ENCODE results near the gene SYNM.
"Not testable (repeated sequence)": the region's sequence is repeated elsewhere in the genome, so short reads cannot be mapped to it uniquely, and the experiment has no call there.

SYNM gene

DNA sequence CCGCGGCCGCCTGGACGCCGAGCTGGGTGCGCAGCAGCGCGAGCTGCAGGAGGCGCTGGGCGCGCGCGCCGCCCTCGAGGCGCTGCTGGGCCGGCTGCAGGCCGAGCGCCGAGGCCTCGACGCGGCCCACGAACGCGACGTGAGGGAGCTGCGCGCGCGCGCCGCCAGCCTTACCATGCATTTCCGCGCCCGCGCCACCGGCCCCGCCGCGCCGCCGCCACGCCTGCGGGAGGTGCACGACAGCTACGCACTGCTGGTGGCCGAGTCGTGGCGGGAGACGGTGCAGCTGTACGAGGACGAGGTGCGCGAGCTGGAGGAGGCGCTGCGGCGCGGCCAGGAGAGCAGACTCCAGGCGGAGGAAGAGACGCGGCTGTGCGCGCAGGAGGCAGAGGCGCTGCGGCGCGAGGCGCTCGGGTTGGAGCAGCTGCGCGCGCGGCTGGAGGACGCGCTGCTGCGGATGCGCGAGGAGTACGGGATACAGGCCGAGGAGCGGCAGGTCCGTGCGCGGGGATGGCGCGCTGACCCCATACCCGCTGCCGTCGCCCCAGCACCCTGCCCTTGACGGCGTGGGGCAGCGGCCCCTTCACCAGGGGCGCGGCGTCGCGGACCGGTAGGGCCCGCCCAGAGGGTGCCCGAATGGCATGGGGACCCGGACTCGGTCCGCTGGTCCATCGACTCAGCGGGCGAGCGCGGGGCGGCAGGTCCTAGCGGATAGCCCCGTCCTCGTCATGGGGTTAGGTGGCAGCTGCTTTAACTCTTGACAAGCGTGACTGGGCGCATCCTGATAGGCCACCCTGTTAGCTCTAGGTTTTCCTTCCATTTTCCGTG is 848 bp downstream of the SYNM start:
- peak; percentile 24 for DNase-seq (ENCODE audit: low spot score)

DNA sequence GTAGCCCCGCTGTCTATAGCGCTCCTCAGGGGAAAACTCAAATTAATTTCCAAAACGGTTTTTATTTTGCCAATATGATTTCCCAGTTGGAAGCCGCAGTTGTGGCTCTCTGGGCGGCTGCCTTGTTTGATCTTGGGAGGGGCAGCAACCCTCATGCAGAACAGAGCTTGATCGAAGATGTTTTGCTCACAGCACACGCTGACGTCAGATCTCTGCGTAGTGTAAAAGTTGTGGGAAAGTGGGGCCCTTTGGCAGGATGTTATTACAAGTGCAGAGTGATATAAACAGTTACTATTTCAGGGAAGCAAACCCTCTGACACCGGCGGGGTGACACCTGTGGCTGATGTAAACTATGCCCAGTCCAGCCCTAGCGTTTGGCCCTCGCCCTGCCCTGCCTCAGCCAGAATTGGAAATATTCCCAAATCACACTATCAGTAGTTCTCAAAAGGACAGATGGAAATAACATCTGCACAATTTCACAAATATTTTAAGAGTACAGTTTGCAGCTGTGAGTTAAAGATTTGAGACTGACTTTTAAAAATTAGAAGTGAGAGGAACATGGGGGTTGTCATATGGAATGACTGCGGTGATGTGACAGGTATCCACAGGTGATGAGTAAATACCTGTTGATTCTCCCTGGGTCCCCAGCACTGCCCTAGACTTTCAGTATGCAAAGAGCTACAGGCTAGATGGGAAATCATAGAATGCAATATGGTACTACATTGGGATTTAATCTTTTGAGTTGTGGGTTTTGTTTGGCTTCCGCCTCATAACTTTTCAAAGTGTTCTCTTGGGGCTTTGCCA is 1.7 kb downstream of the SYNM start:
- DNase-seq (ENCODE audit: low spot score), result no peak

DNA sequence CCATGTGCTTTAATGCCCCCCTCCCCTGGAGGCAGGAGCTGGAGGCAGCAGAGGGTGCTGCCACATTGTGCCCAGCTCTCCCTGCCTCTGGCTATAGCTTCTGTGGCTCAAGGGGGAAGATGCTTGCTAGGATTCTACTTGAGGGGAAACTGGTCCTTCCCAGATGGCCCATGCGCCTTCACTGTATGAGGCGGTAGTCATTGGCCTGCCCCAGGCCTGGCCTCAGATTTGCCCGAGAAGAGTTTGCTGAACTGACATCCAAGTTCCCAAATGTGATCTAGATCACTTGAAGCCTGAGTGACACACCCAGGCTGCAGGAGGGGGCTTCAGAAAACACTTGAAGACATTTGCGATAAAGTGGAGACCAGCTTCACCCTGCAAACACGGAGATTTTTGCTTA is 4.1 kb downstream of the SYNM start:
- DNase-seq (ENCODE audit: low spot score), result no peak

DNA sequence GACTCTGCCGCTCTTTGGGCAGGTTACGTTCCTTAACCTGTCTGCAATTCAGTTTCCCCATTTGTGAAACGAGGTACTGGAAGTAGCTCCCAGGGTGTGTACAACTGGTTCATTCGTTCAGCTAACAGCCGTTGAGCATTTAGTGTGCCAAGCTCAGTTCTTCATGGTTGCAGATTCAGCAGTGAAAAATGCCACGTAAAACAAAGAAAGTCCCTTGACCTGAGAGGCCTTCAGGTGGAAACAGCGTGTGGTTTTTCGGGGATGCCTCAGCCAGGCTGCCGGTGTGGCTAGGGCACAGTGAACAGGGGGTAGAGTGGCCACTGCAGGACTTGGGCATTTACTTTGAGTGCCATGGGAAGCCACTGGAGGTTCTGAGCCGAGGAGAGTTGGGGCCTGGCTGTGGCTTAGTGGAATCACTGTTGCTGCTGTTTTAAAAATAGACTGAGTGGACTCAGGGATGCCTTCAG is 4.7 kb downstream of the SYNM start:
- no peak for DNase-seq (ENCODE audit: low spot score)

DNA sequence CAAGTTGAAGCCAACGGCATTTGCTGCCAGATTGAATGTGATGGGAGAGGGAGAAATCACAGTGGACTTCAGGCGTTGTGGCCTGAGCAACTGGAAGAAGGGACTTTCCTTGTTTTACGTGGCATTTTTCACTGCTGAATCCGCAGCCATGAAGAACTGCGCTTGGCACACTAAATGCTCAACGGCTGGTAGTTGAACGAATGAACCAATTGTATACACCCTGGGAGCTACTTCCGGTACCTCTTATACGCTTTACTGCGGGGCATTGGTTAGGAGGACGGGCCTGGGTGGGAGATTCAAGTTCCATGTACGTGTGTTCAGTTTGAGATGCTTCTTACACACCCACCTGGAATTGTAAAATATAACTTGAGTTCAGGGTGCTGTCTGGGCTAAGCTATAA is 5.2 kb downstream of the SYNM start:
- no peak for DNase-seq (ENCODE audit: low spot score)

DNA sequence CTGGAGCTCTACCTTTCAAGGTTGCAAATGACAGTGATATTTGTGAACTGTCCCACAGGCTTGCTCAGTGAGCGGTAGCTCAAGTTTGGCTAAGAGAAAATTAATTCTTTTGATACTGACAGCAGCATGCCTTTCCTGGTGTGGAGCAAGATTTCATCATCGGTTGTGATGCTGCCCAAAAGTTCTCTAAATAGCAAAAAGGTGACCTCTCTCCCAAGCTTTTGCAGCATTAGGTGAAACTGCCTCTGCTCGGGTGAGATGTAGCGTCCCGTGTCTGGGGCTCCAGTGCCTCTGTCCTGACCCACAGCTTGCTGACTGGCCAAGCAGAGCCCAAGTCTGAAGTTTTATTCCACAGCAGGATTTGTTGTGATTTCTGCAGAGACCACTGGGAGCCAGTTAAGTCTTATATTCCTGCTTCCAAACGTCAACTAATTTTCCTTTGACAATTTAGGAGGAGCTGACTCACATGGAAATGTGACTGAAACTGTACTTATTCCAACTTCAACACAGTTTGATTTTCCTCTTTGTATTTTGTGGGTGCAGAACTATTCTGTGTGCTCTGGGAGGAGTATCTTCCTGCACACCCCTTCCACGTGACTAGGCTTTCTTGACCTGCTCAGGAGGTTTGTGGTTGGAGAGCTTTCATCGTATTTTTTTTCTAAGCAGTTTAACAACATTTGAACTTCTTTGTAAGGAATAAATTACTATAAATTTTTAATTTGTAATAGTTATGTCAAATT is 5.9 kb downstream of the SYNM start:
- no peak for DNase-seq (ENCODE audit: low spot score)

DNA sequence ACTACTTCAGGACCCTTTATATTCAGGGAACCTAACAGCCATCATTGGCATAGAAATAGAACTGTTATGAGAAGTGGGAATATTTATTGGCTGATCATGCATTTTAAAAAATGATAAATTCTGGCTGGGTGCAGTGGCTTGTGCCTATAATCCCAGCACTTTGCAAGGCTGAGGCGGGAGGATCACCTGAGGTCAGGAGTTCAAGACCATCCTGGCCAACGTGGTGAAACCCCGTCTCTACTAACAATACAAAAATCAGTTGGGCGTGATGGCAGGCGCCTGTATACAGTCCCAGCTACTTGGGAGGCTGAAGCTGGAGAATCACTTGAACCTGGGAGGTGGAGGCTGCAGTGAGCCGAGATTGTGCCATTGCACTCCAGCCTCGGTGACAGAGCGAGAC is 6.8 kb downstream of the SYNM start:
- DNase-seq (ENCODE audit: low spot score), result not testable (repeated sequence)

DNA sequence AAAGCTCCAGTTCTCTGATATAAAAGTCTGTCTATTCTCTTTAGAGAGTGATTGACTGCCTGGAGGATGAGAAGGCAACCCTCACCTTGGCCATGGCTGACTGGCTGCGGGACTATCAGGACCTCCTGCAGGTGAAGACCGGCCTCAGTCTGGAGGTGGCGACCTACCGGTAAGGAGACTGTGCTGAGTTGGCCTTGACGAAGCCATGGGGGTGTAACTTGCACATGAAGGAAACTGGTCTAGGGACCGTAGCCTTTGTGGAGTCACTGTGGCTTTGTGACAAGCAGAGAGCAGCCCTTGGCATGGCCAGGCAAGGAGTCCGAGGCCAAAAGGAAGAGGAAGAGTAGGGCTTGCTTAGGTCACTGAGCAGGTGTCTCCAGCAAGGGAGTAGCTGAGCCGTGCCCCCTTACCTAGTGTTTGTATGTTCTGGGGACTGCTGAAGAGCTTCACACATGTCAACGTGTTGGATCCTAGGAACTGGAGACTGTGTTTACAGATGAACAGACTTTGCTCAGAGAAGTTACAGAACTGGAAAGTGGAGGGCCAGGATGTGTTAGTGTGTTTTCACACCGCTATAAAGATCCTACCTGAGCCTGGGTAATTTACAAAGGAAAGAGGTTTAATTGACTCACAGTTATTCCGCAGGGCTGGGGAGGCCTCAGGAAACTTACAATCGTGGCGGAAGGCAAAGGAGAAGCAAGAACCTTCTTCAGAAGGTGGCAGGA is 8.8 kb downstream of the SYNM start:
- no peak for DNase-seq (ENCODE audit: low spot score)

DNA sequence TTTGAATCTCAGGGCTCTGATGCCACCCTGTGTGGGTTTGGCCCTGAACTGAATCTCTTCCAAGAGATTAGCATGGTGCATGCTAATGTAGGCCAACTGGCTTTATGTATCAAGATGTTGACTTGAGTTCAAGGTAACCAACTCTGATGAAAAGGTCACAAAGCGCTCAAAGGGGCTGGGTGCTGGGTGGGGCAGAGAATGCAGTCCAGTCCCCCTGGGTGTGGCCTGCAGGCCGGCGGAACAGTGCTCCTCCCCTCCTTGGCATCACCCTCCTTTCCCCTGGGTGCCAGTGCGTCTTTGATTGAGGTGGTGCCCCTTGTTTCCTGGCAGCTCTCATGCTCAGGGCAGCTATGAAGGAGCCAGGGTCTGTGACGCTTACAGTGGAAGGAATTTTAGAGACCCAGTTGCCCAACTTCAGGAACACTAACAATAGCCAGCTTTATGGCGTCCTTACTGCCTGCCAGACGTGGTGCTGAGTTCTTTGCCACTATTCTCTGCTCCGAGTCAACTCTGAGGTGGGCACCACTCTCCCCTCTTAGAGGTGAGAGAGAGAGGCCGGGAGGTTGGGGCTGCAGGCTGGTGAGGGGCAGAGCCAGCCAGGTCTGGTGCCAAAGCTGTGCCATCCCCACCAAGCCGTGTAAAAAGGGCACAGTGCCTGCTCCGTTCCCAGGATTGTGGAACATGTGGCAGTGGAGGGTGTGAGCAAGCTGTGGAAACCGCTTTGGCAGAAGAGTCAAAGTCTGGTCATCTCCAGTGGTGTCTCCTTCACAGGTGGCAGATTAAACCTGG is 9.8 kb downstream of the SYNM start:
- no peak for DNase-seq (ENCODE audit: low spot score)

DNA sequence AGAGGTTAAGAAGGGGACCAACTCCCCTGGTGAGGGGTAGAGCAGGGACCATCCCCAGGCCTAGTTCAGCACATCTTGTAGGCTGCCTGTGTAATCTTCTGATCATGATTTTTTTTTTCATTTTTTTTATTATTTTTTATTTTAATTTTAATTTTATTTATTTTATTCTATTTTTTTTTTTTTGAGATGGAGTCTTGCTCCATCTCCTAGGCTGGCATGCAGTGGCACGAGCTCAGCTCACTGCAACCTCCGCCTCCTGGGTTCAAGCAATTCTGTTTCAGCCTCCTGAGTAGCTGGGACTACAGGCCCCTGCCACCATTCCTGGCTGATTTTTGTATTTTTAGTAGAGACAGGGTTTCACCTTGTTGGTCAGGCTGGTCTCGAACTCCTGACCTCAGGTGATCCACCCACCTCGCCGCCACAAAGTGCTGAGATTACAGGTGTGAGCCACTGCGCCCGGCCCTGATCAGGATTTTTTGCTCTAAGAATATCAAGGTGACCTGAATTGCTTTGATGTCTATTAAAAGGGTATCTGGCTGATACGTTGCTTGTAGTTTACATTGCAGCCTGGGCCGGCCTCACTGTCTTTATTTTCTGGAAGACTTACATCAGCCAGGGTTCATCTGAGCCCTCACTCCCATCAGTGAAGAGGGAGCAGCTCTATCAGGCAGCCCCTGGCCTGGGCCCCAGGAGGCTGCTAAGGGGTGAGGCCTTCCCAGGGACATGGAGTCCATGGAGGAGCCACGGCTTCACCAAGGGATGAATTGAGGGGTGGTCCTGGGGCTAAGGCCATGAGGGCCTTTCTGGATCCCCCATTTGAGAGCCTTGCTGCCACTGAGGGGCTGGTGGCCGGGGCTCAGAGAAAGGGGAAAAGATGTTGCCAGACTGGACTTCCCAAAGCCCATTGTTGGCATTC is 10.7 kb downstream of the SYNM start:
- DNase-seq (ENCODE audit: low spot score), result no peak

DNA sequence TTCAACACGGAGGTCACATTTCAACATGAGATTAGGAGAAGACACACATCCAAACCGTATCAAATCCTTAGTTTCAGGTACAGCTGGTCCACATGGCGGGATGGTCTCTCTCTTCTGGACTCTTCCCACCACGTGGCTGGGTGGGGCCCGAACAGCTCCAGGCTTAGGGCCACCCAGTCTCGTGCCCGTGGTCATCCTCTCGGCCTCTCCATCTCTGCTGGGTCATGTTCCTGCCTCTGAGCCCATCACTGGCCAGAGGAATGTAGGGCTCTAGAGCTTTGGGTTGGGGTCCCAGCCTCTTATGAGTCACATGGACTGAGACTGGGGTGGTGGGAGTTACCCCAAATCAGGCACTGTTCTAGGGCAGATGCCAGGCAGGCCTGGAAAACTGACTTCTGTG is 12.2 kb downstream of the SYNM start:
- no peak for DNase-seq (ENCODE audit: low spot score)

DNA sequence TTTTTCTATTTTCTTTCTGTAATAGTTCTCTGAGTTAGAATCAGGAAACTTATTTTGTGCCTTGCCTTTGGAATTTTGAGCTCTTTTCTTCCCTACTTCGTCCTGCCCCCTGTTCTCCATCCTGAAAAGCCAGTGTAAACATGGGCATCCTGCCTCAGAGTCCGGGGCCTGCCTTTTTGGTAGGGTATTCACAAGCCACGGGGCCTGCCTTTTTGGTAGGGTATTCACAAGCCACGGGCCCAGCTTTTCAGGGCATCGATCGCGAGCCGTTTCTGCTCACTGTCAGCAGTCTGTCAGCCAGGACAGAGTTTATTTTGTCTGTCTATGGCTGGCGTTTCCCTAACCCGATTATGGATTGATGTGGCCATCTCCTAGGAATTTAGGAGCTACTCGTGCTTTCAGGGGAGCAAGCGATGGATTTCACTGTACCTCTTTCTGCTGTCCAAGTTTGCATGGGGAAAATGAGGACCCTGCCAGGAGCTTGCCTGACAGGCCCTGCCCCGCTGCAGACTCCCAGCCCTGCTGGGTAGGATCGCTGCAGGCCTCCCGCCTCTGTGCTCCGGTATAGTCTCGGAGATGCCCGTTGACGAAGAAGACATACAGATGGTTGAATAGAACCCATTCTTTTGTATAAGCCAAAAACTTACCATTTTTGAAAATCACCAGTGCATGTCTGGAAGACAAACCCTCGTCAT is 12.8 kb downstream of the SYNM start:
- no peak for DNase-seq (ENCODE audit: low spot score)

DNA sequence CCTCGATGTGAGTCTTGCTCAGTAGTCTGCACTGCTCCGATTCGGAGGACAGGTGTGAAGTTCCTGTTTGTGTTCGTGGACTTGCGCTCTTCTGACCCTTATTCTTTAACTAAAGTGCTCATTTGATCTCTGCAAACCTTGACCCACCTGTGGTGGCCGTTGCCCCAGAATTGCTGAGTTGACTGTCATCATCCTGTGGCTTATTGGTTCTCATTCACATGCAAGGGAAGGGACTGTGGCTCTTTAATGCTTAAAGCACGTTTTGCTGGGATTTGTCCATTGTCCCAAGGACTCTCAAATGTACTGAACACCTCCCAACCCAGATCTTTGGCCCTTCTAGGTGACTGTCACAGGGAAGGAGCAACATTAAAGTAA is 13.4 kb downstream of the SYNM start:
- DNase-seq (ENCODE audit: low spot score), result no peak

DNA sequence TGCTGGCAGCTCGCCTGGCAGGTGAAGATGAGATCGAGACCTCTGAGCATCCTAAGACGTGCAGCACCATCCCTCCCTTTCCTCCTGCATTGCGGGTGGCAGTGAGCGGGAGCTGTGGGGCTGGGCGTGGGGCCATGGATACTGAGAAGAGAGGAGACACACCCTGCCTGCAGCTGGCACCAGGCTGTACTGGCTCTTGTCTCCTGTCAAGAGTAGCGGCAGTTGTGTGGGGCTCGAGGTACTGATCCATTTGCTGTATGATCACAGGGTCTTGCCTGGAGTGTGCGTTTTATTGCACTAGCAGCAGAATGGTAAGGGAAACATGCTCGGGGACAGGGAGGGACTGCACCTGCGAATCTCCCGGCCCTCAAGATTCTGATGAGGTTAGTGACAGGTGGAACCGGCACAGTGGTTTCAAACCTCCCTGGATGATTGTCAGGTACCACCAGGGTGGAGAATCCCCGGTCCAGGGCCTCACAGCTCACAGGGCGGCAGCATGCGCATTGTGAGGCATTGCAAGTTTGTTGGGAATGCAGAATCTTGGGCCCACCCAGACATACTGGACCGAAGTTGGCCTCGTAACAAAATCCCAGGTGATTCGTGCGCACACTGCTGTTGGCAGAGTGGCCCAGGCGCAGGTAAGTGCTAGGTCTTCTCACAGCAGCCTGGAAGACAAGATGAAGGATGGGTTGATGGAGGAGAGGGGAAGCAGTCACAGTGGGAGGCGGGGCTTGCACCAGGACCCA is 14.1 kb downstream of the SYNM start:
- DNase-seq (ENCODE audit: low spot score), result no peak

DNA sequence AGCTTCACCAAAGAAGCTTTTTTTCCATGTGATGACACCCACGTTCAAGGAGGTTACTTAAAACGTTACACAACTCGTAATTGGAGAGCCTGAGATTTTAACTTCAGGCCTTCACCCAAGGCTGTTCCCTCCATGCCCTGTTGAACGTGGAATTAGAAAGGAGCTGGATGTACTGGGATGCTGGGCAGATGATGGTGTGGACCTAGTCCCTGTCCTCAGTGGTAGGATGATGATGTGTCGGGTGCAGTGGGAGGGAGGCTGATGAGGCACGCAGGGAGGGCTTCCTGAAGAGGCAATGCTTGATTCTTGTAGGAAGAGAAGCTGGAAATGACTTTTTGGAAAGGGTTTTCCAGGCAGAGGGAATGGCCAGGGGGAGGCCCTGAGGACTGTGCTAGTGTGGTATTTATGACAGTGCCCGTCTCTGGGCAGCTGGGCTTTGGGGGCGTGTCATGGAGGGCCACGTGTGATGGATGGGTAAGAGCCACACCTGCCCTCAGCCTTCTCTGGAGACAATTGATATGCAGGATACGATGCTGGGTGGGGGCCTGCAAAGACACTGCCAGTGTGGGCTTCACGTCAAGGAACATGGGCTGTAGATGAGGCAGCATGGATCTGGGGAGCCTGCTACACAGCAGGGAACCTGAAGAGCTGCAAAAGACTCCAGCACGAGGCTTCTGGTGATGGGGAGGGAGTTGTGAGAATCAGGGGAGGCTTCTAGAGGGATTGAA is 15.3 kb downstream of the SYNM start:
- DNase-seq (ENCODE audit: low spot score), result no peak

DNA sequence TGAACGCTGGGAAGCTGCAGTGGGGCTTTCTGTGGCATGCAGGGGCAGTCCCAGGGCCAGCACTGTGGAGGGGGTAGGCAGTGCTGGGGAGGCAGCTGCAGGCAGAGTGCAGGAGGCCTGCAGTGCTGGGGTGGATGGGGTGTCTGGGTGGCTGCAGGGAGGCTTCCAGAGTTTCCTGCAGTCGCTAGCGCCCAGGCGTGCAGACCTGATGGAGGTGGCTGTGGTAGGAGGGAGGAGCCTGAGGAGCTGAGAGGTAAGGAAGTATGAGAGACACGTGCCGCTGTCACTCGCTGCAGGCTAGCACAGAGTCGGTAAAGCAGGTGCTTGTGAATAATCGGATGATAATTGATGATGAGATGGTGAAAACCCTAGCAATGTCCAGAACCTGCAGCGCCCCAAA is 16.3 kb downstream of the SYNM start:
- DNase-seq (ENCODE audit: low spot score), result no peak

DNA sequence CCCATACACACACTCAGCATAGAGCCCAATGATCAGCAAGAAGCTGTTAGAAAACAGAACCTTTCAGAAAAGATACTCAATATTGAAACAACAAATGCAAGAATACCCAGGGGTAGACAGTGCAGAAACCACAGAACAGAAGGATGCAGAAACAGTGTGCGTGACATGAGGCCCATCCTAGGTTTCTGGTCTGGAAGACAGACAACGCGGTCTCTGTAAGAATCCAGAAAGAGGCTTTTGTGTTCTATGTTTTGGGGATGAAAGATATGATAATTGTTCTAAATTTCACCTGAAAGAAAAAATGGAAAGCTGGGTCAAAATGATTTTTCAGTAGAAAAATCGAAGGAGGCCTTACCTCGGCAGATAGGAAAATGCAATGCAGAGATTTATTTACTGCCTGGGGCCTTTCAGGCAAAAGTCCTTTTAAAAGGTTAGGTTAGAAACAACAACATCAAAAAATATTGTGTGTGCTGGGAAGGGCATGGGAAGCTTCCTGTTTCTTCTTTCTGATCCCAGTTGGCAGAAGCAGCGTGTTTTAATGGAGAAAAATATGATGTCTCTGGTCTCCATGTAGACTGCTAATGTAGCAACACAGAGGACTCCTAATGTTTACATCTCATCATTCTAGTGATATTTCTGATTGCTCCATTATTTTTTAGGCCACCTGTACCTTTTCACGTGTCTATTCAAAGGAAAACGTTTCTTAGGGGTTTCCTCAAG is 17.0 kb downstream of the SYNM start:
- DNase-seq (ENCODE audit: low spot score), result no peak

Measured in germinal center (tissue), 1 donor.